ENCODE results near the gene C17orf100. TPM values are rescaled to one million over a fixed set of nuclear protein-coding genes. Genes with fewer than 3 reads are reported as not detected.
A peak's percentile ranks its signal among the peaks of the same experiment; 100 is the strongest.
"Not testable (repeated sequence)": the region's sequence is repeated elsewhere in the genome, so short reads cannot be mapped to it uniquely, and the experiment has no call there.

Gene C17orf100
- total RNA-seq, 4 donors from 2014 or later, result 0.56 to 0.79 (median 0.63) TPM

- ATAC-seq (ENCODE audit: low FRiP score) (no peak), DNase-seq (ENCODE audit: low spot score) (no peak)
- TF ChIP-seq CTCF (IDR thresholded peaks at IDR 0.05), result no peak
These were observed 6.2 kb downstream of the C17orf100 start for GRCh38 chr17:6657633-6658287.

- not testable (repeated sequence) for ATAC-seq (ENCODE audit: low FRiP score)
These were observed 6.8 kb downstream of the C17orf100 start for GRCh38 chr17:6658411-6658810.

GRCh38 chr17:6660101-6660500 lies 8.5 kb downstream of the C17orf100 start:
- TF ChIP-seq CTCF (IDR thresholded peaks at IDR 0.05), result no peak
- no peak for ATAC-seq (ENCODE audit: low FRiP score)
- no peak for DNase-seq (ENCODE audit: low spot score)

More at GRCh38 chr17:6658411-6658810, 6.8 kb downstream of the C17orf100 start:
- not testable (repeated sequence) for DNase-seq (ENCODE audit: low spot score)

GRCh38 chr17:6660805-6661463 lies 9.4 kb downstream of the C17orf100 start:
- no peak for TF ChIP-seq CTCF (IDR thresholded peaks at IDR 0.05)
- no peak for ATAC-seq (ENCODE audit: low FRiP score)
- no peak for DNase-seq (ENCODE audit: low spot score)

GRCh38 chr17:6661464-6661848 lies 9.9 kb downstream of the C17orf100 start:
- TF ChIP-seq CTCF (IDR thresholded peaks at IDR 0.05), result no peak
- no peak for DNase-seq (ENCODE audit: low spot score)

GRCh38 chr17:6663200-6663599 lies 11.6 kb downstream of the C17orf100 start:
- not testable (repeated sequence) for ATAC-seq (ENCODE audit: low FRiP score); DNase-seq (ENCODE audit: low spot score)

More at GRCh38 chr17:6661464-6661848, 9.9 kb downstream of the C17orf100 start:
- no peak for ATAC-seq (ENCODE audit: low FRiP score)

GRCh38 chr17:6666077-6666521 lies 14.5 kb downstream of the C17orf100 start:
- peak in 1 of 3 donors; percentile 39 for TF ChIP-seq CTCF (IDR thresholded peaks at IDR 0.05)
- peak; percentile 86 for ATAC-seq (ENCODE audit: low FRiP score)
- no peak for DNase-seq (ENCODE audit: low spot score)

GRCh38 chr17:6666557-6666956 lies 15.0 kb downstream of the C17orf100 start:
- DNase-seq (ENCODE audit: low spot score) (no peak), ATAC-seq (ENCODE audit: low FRiP score) (no peak)
- TF ChIP-seq CTCF (IDR thresholded peaks at IDR 0.05), result no peak

Measured in omental fat pad (tissue), 4 donors.